SK-N-MC (cell line): ENCODE measurements around the gene LRRC4C.

Experiments
- DNase-seq: peaks from one replicate; pipeline ENCODE4 v3.0.0-alpha.2; 2011; ENCODE audit warnings: low read depth, low spot score
- H3K27ac ChIP-seq: fragments of 200-600 bp; sonication (generic); 2 replicates; pipeline ENCODE4 v1.5.1; 2016; ENCODE audit warnings: mixed run types
- H3K36me3 ChIP-seq: fragments of 200-600 bp; sonication (generic); 2 replicates; pipeline ENCODE4 v1.6.1; 2017; ENCODE audit warnings: antibody characterized with exemption, low read length, mixed read lengths; ENCODE audit not compliant: insufficient read depth
- H3K4me3 ChIP-seq: fragments of 200-600 bp; sonication (generic); 2 replicates; pipeline ENCODE4 v1.5.1; 2016
- H3K9ac ChIP-seq: fragments of 200-600 bp; sonication (generic); 2 replicates; pipeline ENCODE4 v1.8.0; 2017; ENCODE audit warnings: mixed run types, mixed read lengths; ENCODE audit not compliant: insufficient read length
- H3K9me3 ChIP-seq: fragments of 200-600 bp; sonication (generic); 2 replicates; pipeline ENCODE4 v1.6.1; 2017; ENCODE audit warnings: low read depth, mild to moderate bottlenecking, antibody characterized with exemption, low read length, moderate library complexity, mixed read lengths
- EZH2 ChIP-seq: fragments of 200-600 bp; sonication (generic); IDR thresholded peaks from one replicate; pipeline ENCODE4 v1.6.1; 2017; ENCODE audit warnings: antibody characterized with exemption
- FOXP2 ChIP-seq: optimal IDR thresholded peaks from 2 replicates; pipeline ENCODE3; 2011; ENCODE audit warnings: mild to moderate bottlenecking, moderate library complexity; ENCODE audit not compliant: insufficient read depth; ENCODE audit errors: extremely low read length, control extremely low read depth
- POLR2AphosphoS5 ChIP-seq: IDR thresholded peaks from 2 replicates; pipeline ENCODE4 v1.6.1; 2012; ENCODE audit warnings: mild to moderate bottlenecking, low read depth, low read length, borderline replicate concordance

LRRC4C gene

GRCh38 chr11:41479179-41479578 lies 19.7 kb upstream of the LRRC4C start:
- no peaks in the 10 kb centered on the region for H3K36me3 ChIP-seq
- H3K27ac ChIP-seq, result no peak overlapping the region
- H3K4me3 ChIP-seq, result no peak overlapping the region
- no peak overlapping the region for H3K9ac ChIP-seq
- DNase-seq, result no peak
- H3K9me3 ChIP-seq, result no peaks in the 10 kb centered on the region
- TF ChIP-seq EZH2 (no peak), POLR2AphosphoS5 (no peak), FOXP2 (no peak)

- DNase-seq, result no peak
- H3K9ac ChIP-seq, result no peak overlapping the region
Observed at GRCh38 chr11:41461057-41461681, 1.7 kb upstream of the LRRC4C start.

GRCh38 chr11:41458641-41459040 lies 811 bp downstream of the LRRC4C start:
- no peak for DNase-seq
- Histone ChIP-seq H3K27ac (no peak overlapping the region), H3K4me3 (no peak overlapping the region), H3K9me3 (no peaks in the 10 kb centered on the region), H3K9ac (no peak overlapping the region), H3K36me3 (no peaks in the 10 kb centered on the region)
- TF ChIP-seq FOXP2 (no peak), POLR2AphosphoS5 (no peak)

More at GRCh38 chr11:41461057-41461681, 1.7 kb upstream of the LRRC4C start:
- Histone ChIP-seq H3K36me3 (no peaks in the 10 kb centered on the region), H3K4me3 (no peak overlapping the region), H3K9me3 (no peaks in the 10 kb centered on the region), H3K27ac (no peak overlapping the region)
- TF ChIP-seq EZH2 (no peak), FOXP2 (no peak), POLR2AphosphoS5 (no peak)

- TF ChIP-seq POLR2AphosphoS5, result no peak
- no peak for TF ChIP-seq EZH2
- TF ChIP-seq FOXP2, result no peak
- no peak for DNase-seq
- H3K27ac ChIP-seq, result no peak overlapping the region
- no peak overlapping the region for H3K9ac ChIP-seq
- H3K9me3 ChIP-seq, result no peaks in the 10 kb centered on the region
- H3K36me3 ChIP-seq, result no peaks in the 10 kb centered on the region
- no peak overlapping the region for H3K4me3 ChIP-seq
Observed at GRCh38 chr11:41458154-41458553, 1.3 kb downstream of the LRRC4C start.

GRCh38 chr11:41457216-41458014 lies 2.0 kb downstream of the LRRC4C start:
- no peak overlapping the region for H3K4me3 ChIP-seq
- DNase-seq, result no peak
- no peak for TF ChIP-seq EZH2
- TF ChIP-seq POLR2AphosphoS5, result no peak
- no peak for TF ChIP-seq FOXP2

GRCh38 chr11:41456269-41456668 lies 3.2 kb downstream of the LRRC4C start:
- Histone ChIP-seq H3K9me3 (no peaks in the 10 kb centered on the region), H3K4me3 (no peak overlapping the region), H3K27ac (no peak overlapping the region)

More at GRCh38 chr11:41457216-41458014, 2.0 kb downstream of the LRRC4C start:
- H3K9me3 ChIP-seq, result no peaks in the 10 kb centered on the region
- H3K27ac ChIP-seq, result no peak overlapping the region
- no peak overlapping the region for H3K9ac ChIP-seq
- no peaks in the 10 kb centered on the region for H3K36me3 ChIP-seq

GRCh38 chr11:41451011-41451410 lies 8.4 kb downstream of the LRRC4C start:
- DNase-seq, result no peak
- H3K9ac ChIP-seq, result no peak overlapping the region
- TF ChIP-seq EZH2 (no peak), POLR2AphosphoS5 (no peak), FOXP2 (no peak)

More at GRCh38 chr11:41456269-41456668, 3.2 kb downstream of the LRRC4C start:
- Histone ChIP-seq H3K36me3 (no peaks in the 10 kb centered on the region), H3K9ac (no peak overlapping the region)
- TF ChIP-seq EZH2 (no peak), POLR2AphosphoS5 (no peak), FOXP2 (no peak)
- no peak for DNase-seq

GRCh38 chr11:41449483-41450050 lies 9.9 kb downstream of the LRRC4C start:
- TF ChIP-seq EZH2 (no peak), FOXP2 (no peak), POLR2AphosphoS5 (no peak)
- no peak overlapping the region for H3K27ac ChIP-seq

More at GRCh38 chr11:41451011-41451410, 8.4 kb downstream of the LRRC4C start:
- no peaks in the 10 kb centered on the region for H3K36me3 ChIP-seq
- H3K4me3 ChIP-seq, result no peak overlapping the region
- H3K27ac ChIP-seq, result no peak overlapping the region
- no peaks in the 10 kb centered on the region for H3K9me3 ChIP-seq

More at GRCh38 chr11:41449483-41450050, 9.9 kb downstream of the LRRC4C start:
- no peaks in the 10 kb centered on the region for H3K36me3 ChIP-seq
- DNase-seq, result no peak
- no peaks in the 10 kb centered on the region for H3K9me3 ChIP-seq
- no peak overlapping the region for H3K9ac ChIP-seq
- no peak overlapping the region for H3K4me3 ChIP-seq
